HCT116 (cell line): ENCODE results near the gene UBAP1L. TPM values are rescaled to one million over a fixed set of nuclear protein-coding genes. Genes with fewer than 3 reads are reported as not detected.

Experiments
- ATAC-seq: fragments of 200-7000 bp; cut with Tn5 transposase; 2 replicates; pipeline ENCODE4 v1.9.1; 2020; ENCODE audit warnings: mild to moderate bottlenecking, moderate library complexity
- BruUV-seq: library from RNA; stranded (reverse); fragments of 400-500 nt; replicated peaks from 2 replicates; lab custom pipeline; 2021; lab: Mats Ljungman, UMichigan
- CTCF ChIA-PET: fragments of 300-600 bp; sonication (Branson Sonifier 250); formaldehyde crosslinking; loops from one replicate; lab custom pipeline; 2021; ENCODE audit warnings: antibody characterized with exemption; lab: Charles Lee
- POLR2A ChIA-PET: fragments of 300-600, 350-600 bp; sonication (Branson Sonifier 250); formaldehyde crosslinking; loops from one replicate; lab custom pipeline; 2021; ENCODE audit warnings: antibody characterized with exemption; lab: Charles Lee
- RAD21 ChIA-PET, 2 experiments: fragments of 300-600 bp; sonication (Branson Sonifier 250); formaldehyde crosslinking; loops; one replicate each; lab custom pipeline; 2023; ENCODE audit warnings: low total read pairs in 2 of 2; ENCODE audit not compliant: uncharacterized antibody in 2 of 2, unreplicated experiment in 2 of 2, low non-redundant PET in 1 of 2; lab: Charles Lee
- DNase-seq: peaks from one replicate; pipeline ENCODE4 v3.0.0-alpha.2; 2010; ENCODE audit warnings: low read depth, low spot score
- H2AFZ ChIP-seq: fragments of 200-600 bp; shearing (Covaris generic), sonication (generic); 2 replicates; pipeline ENCODE4 v1.6.1; 2017; ENCODE audit warnings: low read depth, mixed run types, mixed read lengths, antibody characterized with exemption, low read length; ENCODE audit not compliant: poor library complexity, severe bottlenecking
- H3K27ac ChIP-seq: 2 replicates; pipeline ENCODE4 v1.5.1; 2012; ENCODE audit warnings: low read depth, low read length
- H3K27me3 ChIP-seq: fragments of 200-600 bp; sonication (generic); 2 replicates; pipeline ENCODE4 v1.6.1; 2016; ENCODE audit warnings: mixed run types, low read length, mixed read lengths; ENCODE audit not compliant: insufficient read depth
- H3K36me3 ChIP-seq, 2 experiments: fragments of 200-500 bp in 1 of 2; fragments of 200-600 bp in 1 of 2; sonication (Bioruptor generic) in 1 of 2; sonication (generic) in 1 of 2; 2 replicates each; pipeline versions ENCODE4 v1.5.1 to v1.6.1; 2014 to 2016; ENCODE audit warnings: low read length in 2 of 2, inconsistent platforms in 1 of 2, mixed read lengths in 1 of 2, mixed run types in 1 of 2; ENCODE audit not compliant: insufficient read depth in 2 of 2, control insufficient read depth in 1 of 2
- H3K4me1 ChIP-seq, 2 experiments: fragments of 200-600 bp in 1 of 2; sonication (generic) in 1 of 2; 2 replicates each; pipeline versions ENCODE4 v1.5.1 to v1.6.1; 2012 to 2017; ENCODE audit warnings: low read length in 2 of 2, inconsistent platforms in 1 of 2, mild to moderate bottlenecking in 1 of 2, mixed read lengths in 1 of 2, mixed run types in 1 of 2, moderate library complexity in 1 of 2; ENCODE audit not compliant: insufficient read depth in 2 of 2, control insufficient read depth in 1 of 2
- H3K4me2 ChIP-seq: fragments of 200-600 bp; sonication (generic); 2 replicates; pipeline ENCODE4 v1.6.1; 2017; ENCODE audit warnings: mixed run types, low read length, mixed read lengths
- H3K4me3 ChIP-seq, 2 experiments: fragments of 200-600 bp in 1 of 2; sonication (generic) in 1 of 2; replicated peaks in 1 of 2; 2 replicates each; pipeline ENCODE4 v1.5.1; 2011 to 2016; ENCODE audit warnings: low read length in 2 of 2, control low read depth in 1 of 2, low read depth in 1 of 2, mild to moderate bottlenecking in 1 of 2, mixed read lengths in 1 of 2, mixed run types in 1 of 2
- H3K79me2 ChIP-seq: fragments of 200-600 bp; sonication (generic); 2 replicates; pipeline ENCODE4 v1.6.1; 2017; ENCODE audit warnings: mild to moderate bottlenecking, mixed run types, low read length, moderate library complexity, mixed read lengths; ENCODE audit not compliant: insufficient read depth
- H3K9ac ChIP-seq: fragments of 200-600 bp; sonication (generic); 2 replicates; pipeline ENCODE4 v1.6.1; 2016; ENCODE audit warnings: low read length, mixed read lengths
- H3K9me2 ChIP-seq: fragments of 200-600 bp; sonication (generic), shearing (Covaris generic); 2 replicates; pipeline ENCODE4 v1.6.1; 2017; ENCODE audit warnings: mixed run types, mild to moderate bottlenecking, moderate library complexity; ENCODE audit not compliant: insufficient read depth
- H3K9me3 ChIP-seq, 2 experiments: fragments of 200-500 bp in 1 of 2; fragments of 200-600 bp in 1 of 2; sonication (Bioruptor generic) in 1 of 2; sonication (generic) in 1 of 2; 2 replicates each; pipeline ENCODE4 v1.6.1; 2014 to 2017; ENCODE audit warnings: low read length in 2 of 2, mixed read lengths in 2 of 2, inconsistent platforms in 1 of 2, low read depth in 1 of 2, mild to moderate bottlenecking in 1 of 2, mixed run types in 1 of 2, moderate library complexity in 1 of 2; ENCODE audit not compliant: control insufficient read depth in 1 of 2, insufficient read depth in 1 of 2
- H4K20me1 ChIP-seq: fragments of 200-600 bp; sonication (generic), shearing (Covaris generic); 2 replicates; pipeline ENCODE4 v1.6.1; 2017; ENCODE audit warnings: mixed run types, mild to moderate bottlenecking, moderate library complexity; ENCODE audit not compliant: insufficient read depth
- CBX3 ChIP-seq: IDR thresholded peaks from 2 replicates; pipeline ENCODE4 v1.6.1; 2012; ENCODE audit warnings: low read depth
- EGR1 ChIP-seq: IDR thresholded peaks from 2 replicates; pipeline ENCODE4 v1.6.1; 2012; ENCODE audit warnings: low read depth
- EZH2 ChIP-seq: fragments of 200-600 bp; sonication (generic); IDR thresholded peaks from 2 replicates; pipeline ENCODE4 v1.6.1; 2017; ENCODE audit warnings: antibody characterized with exemption, mixed run types
- EZH2phosphoT487 ChIP-seq: fragments of 200-600 bp; IDR thresholded peaks from 2 replicates; pipeline ENCODE4 v1.6.1; 2018; ENCODE audit warnings: antibody characterized with exemption, borderline replicate concordance
- JUND ChIP-seq: IDR thresholded peaks from 2 replicates; pipeline ENCODE4 v1.6.1; 2012
- POLR2AphosphoS5 ChIP-seq: IDR thresholded peaks from 2 replicates; pipeline ENCODE4 v1.6.1; 2011; ENCODE audit warnings: mild to moderate bottlenecking, low read depth, low read length, moderate library complexity
- RAD21 ChIP-seq: IDR thresholded peaks from 2 replicates; pipeline ENCODE4 v1.6.1; 2012; ENCODE audit warnings: low read depth, mild to moderate bottlenecking
- SIN3A ChIP-seq: IDR thresholded peaks from 2 replicates; pipeline ENCODE4 v1.6.1; 2012; ENCODE audit warnings: low read depth
- SP1 ChIP-seq: IDR thresholded peaks from 2 replicates; pipeline ENCODE4 v1.6.1; 2012; ENCODE audit warnings: low read depth
- SRF ChIP-seq: IDR thresholded peaks from 2 replicates; pipeline ENCODE4 v1.6.1; 2012; ENCODE audit warnings: low read depth
- ZBTB33 ChIP-seq: IDR thresholded peaks from 2 replicates; pipeline ENCODE4 v1.6.1; 2011; ENCODE audit warnings: mild to moderate bottlenecking, low read length, moderate library complexity; ENCODE audit not compliant: insufficient replicate concordance; ENCODE audit errors: extremely low read depth
- ZFX ChIP-seq: fragments of 450-650 bp; IDR thresholded peaks from 2 replicates; pipeline ENCODE4 v1.6.1; 2017
- ZNF274 ChIP-seq: fragments of 200-500 bp; sonication (Bioruptor generic); IDR thresholded peaks from 2 replicates; pipeline ENCODE4 v1.6.1; 2014; ENCODE audit warnings: mild to moderate bottlenecking, low read depth, low read length, inconsistent platforms
- intact Hi-C: fragments of 100-400 bp; cut with micrococcal nuclease; formaldehyde crosslinking; loops from 2 replicates; pipeline ENCODE4 v1.10.0; 2022
- total RNA-seq: library from RNA; stranded (reverse); gene quantifications from one replicate; pipeline ENCODE4 v1.2.1, GENCODE V29; 2021; ENCODE audit not compliant: unreplicated experiment
- TF ChIP-seq, protein P1 (sequence below): IDR thresholded peaks from 2 replicates; pipeline ENCODE4 v1.6.1; 2012
- TF ChIP-seq, protein P2 (sequence below): IDR thresholded peaks from 2 replicates; pipeline ENCODE4 v1.6.1; 2012
- TF ChIP-seq, protein P3 (sequence below), 3 experiments: fragments of 200-600 bp in 1 of 3; sonication (generic) in 1 of 3; IDR thresholded peaks in 2 of 3; conservative IDR thresholded peaks in 1 of 3; 2 replicates each; pipeline ENCODE4 v1.5.1; 2012 to 2017; ENCODE audit warnings: low read depth in 2 of 3, low read length in 2 of 3, antibody characterized with exemption in 1 of 3, borderline replicate concordance in 1 of 3, control low read depth in 1 of 3, mild to moderate bottlenecking in 1 of 3, mixed read lengths in 1 of 3, mixed run types in 1 of 3, moderate library complexity in 1 of 3; ENCODE audit not compliant: insufficient read depth in 1 of 3
- TF ChIP-seq, protein P4 (sequence below): IDR thresholded peaks from 2 replicates; pipeline ENCODE4 v1.6.1; 2012; ENCODE audit warnings: low read depth

The UBAP1L gene
- total RNA-seq, 1 experiment from 2014 or later = 4.0 TPM

- no peak overlapping the region for H3K9ac ChIP-seq
- no peak overlapping the region for H3K4me3 ChIP-seq
- no peaks in the 10 kb centered on the region for H3K4me1 ChIP-seq
- BruUV-seq = no TSS peak
- no peak overlapping the region for H2AFZ ChIP-seq
- intact Hi-C loops = no loop called here
- no peaks in the 10 kb centered on the region for H3K27me3 ChIP-seq
- DNase-seq (no peak), ATAC-seq (no peak)
- RAD21 ChIA-PET = no interaction called here
- no peaks in the 10 kb centered on the region for H3K79me2 ChIP-seq
- no peaks in the 10 kb centered on the region for H3K9me2 ChIP-seq
- TF ChIP-seq, protein P1, sequence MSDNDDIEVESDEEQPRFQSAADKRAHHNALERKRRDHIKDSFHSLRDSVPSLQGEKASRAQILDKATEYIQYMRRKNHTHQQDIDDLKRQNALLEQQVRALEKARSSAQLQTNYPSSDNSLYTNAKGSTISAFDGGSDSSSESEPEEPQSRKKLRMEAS = no peak
- TF ChIP-seq, protein P2, sequence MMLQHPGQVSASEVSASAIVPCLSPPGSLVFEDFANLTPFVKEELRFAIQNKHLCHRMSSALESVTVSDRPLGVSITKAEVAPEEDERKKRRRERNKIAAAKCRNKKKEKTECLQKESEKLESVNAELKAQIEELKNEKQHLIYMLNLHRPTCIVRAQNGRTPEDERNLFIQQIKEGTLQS = no peak
- TF ChIP-seq, protein P3, sequence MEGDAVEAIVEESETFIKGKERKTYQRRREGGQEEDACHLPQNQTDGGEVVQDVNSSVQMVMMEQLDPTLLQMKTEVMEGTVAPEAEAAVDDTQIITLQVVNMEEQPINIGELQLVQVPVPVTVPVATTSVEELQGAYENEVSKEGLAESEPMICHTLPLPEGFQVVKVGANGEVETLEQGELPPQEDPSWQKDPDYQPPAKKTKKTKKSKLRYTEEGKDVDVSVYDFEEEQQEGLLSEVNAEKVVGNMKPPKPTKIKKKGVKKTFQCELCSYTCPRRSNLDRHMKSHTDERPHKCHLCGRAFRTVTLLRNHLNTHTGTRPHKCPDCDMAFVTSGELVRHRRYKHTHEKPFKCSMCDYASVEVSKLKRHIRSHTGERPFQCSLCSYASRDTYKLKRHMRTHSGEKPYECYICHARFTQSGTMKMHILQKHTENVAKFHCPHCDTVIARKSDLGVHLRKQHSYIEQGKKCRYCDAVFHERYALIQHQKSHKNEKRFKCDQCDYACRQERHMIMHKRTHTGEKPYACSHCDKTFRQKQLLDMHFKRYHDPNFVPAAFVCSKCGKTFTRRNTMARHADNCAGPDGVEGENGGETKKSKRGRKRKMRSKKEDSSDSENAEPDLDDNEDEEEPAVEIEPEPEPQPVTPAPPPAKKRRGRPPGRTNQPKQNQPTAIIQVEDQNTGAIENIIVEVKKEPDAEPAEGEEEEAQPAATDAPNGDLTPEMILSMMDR (IDR thresholded peaks at IDR 0.05 in 2 of 3, conservative IDR thresholded peaks at IDR 0.05 in 1 of 3; ENCODE audit: borderline replicate concordance in 1 of 3, insufficient read depth in 1 of 3, low read depth in 2 of 3, low read length in 2 of 3) = no peak
- no peak for TF ChIP-seq ZFX
- no peak for TF ChIP-seq EGR1
- no peak for TF ChIP-seq EZH2phosphoT487
- no peak for TF ChIP-seq RAD21
- no peak for TF ChIP-seq EZH2
- TF ChIP-seq SIN3A = no peak
- TF ChIP-seq SRF = no peak
- TF ChIP-seq SP1 = no peak
- no peak for TF ChIP-seq CBX3
- TF ChIP-seq, protein P4, sequence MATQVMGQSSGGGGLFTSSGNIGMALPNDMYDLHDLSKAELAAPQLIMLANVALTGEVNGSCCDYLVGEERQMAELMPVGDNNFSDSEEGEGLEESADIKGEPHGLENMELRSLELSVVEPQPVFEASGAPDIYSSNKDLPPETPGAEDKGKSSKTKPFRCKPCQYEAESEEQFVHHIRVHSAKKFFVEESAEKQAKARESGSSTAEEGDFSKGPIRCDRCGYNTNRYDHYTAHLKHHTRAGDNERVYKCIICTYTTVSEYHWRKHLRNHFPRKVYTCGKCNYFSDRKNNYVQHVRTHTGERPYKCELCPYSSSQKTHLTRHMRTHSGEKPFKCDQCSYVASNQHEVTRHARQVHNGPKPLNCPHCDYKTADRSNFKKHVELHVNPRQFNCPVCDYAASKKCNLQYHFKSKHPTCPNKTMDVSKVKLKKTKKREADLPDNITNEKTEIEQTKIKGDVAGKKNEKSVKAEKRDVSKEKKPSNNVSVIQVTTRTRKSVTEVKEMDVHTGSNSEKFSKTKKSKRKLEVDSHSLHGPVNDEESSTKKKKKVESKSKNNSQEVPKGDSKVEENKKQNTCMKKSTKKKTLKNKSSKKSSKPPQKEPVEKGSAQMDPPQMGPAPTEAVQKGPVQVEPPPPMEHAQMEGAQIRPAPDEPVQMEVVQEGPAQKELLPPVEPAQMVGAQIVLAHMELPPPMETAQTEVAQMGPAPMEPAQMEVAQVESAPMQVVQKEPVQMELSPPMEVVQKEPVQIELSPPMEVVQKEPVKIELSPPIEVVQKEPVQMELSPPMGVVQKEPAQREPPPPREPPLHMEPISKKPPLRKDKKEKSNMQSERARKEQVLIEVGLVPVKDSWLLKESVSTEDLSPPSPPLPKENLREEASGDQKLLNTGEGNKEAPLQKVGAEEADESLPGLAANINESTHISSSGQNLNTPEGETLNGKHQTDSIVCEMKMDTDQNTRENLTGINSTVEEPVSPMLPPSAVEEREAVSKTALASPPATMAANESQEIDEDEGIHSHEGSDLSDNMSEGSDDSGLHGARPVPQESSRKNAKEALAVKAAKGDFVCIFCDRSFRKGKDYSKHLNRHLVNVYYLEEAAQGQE = no peak
- no peak for TF ChIP-seq ZNF274
- no peak for TF ChIP-seq POLR2AphosphoS5
- no peak for TF ChIP-seq ZBTB33
- TF ChIP-seq JUND = no peak
- no peaks in the 10 kb centered on the region for H4K20me1 ChIP-seq
- H3K9me3 ChIP-seq = no peaks in the 10 kb centered on the region
- POLR2A ChIA-PET = no interaction called here
- no peak overlapping the region for H3K4me2 ChIP-seq
- H3K36me3 ChIP-seq = peaks cover 6% of the 10 kb centered on the region in 2 experiments; a peak in 3 of 4 replicates
- H3K27ac ChIP-seq = no peak overlapping the region
- CTCF ChIA-PET = interaction anchor here (1.1 kb wide), 1 partner anchor 8 kb away, joined by 3 read pairs; no protein-coding TSS in a partner anchor
These were observed 20.6 kb downstream of the UBAP1L start for GRCh38 chr15:65094294-65094995.
